ENCODE results near the gene PRR33. TPM values are rescaled to one million over a fixed set of nuclear protein-coding genes. Genes with fewer than 3 reads are reported as not detected.

Gene PRR33
- total RNA-seq, 2 experiments from 2014 or later, result 0.07 TPM; not detected in 1

- H3K4me1 Mint-ChIP-seq (ENCODE audit: low read depth), result no peaks in the 10 kb centered on the region
- DNase-seq, result peak; percentile 82
- no peaks in the 10 kb centered on the region for H3K9me3 Mint-ChIP-seq
- H3K4me3 Mint-ChIP-seq, result no peak overlapping the region
- ChIA-PET CTCF (interaction anchor here (0.6 to 3.4 kb wide), 49 partner anchors 9 to 563 kb away, joined by 3 to 78 read pairs (median 5); partner anchors contain the start of genes H19, LSP1, PRR33 and TNNI2), POLR2A (interaction anchor here (0.7 to 1.0 kb wide), 2 partner anchors 27 to 29 kb away, joined by 3 read pairs; partner anchors contain the start of gene LSP1)
- intact Hi-C loops (cut with micrococcal nuclease), result loop anchor here (1.0 to 5.0 kb wide), 2 partner anchors 35 to 270 kb away; partner anchors contain the start of gene TNNT3
- H3K36me3 Mint-ChIP-seq, result no peaks in the 10 kb centered on the region
- H3K27me3 Mint-ChIP-seq, result no peaks in the 10 kb centered on the region
- H3K27ac Mint-ChIP-seq, result no peak overlapping the region
These were observed 9.1 kb downstream of the PRR33 start for GRCh38 chr11:1882265-1883238.

- no peaks in the 10 kb centered on the region for H3K36me3 Mint-ChIP-seq
- ChIA-PET POLR2A (interaction anchor here (0.7 to 1.0 kb wide), 2 partner anchors 26 to 28 kb away, joined by 3 read pairs; partner anchors contain the start of gene LSP1), CTCF (interaction anchor here (0.5 to 3.4 kb wide), 48 partner anchors 10 to 563 kb away, joined by 3 to 78 read pairs (median 5); partner anchors contain the start of genes H19, LSP1, PRR33 and TNNI2)
- no peaks in the 10 kb centered on the region for H3K9me3 Mint-ChIP-seq
- DNase-seq, result no peak
- H3K4me1 Mint-ChIP-seq (ENCODE audit: low read depth), result no peaks in the 10 kb centered on the region
- H3K4me3 Mint-ChIP-seq, result no peak overlapping the region
- no peaks in the 10 kb centered on the region for H3K27me3 Mint-ChIP-seq
- H3K27ac Mint-ChIP-seq, result no peak overlapping the region
- intact Hi-C loops (cut with micrococcal nuclease), result loop anchor here (1.0 to 5.0 kb wide), 2 partner anchors 36 to 271 kb away; partner anchors contain the start of gene TNNT3
These were observed 10.0 kb downstream of the PRR33 start for GRCh38 chr11:1881442-1882264.

DNA sequence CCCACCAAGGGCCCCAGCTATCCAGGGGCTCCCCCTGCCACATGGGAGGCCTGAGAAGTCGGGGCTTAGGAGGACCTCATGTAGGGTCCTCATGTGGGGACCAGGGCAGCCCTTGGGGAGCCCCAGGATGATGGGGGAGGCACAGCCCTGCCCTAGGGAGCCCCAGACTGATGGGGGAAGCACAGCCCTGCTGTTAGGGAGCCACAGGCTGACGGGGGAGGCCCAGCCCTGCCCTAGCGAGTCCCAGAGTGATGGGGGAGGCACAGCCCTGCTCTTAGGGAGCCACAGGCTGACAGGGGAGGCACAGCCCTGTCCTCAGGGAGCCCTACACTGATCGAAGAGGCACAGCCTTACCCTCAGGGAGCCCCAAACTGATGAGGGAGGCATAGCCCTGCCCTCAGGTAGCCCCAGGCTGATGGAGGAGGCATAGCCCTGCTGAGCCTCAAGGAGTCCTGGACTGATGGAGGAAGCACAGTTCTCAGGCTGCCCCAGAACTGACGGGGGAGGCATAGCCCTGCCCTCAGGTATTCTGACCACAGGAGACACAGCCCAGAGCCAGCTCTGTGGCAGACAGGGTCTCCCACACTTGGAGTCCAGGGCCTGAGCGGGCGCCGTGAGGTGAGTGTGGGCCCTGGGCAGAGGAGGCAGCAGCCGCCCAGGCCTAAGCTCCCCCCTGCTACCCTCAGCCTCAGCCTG is 10.8 kb downstream of the PRR33 start:
- POLR2A ChIA-PET, result no interaction called here
- CTCF ChIA-PET, result interaction anchor here (0.5 to 3.4 kb wide), 3 partner anchors 31 to 272 kb away, joined by 3 to 78 read pairs (median 19); no protein-coding TSS in a partner anchor
- no peaks in the 10 kb centered on the region for H3K9me3 Mint-ChIP-seq
- no peak for DNase-seq
- no peak overlapping the region for H3K4me3 Mint-ChIP-seq
- intact Hi-C loops (cut with micrococcal nuclease), result loop anchor here (5.0 kb wide), 1 partner anchor 36 kb away; the partner anchor contains the start of gene TNNT3
- H3K27ac Mint-ChIP-seq, result no peak overlapping the region
- H3K36me3 Mint-ChIP-seq, result no peaks in the 10 kb centered on the region
- H3K4me1 Mint-ChIP-seq (ENCODE audit: low read depth), result peaks cover 2% of the 10 kb centered on the region
- H3K27me3 Mint-ChIP-seq, result no peaks in the 10 kb centered on the region

- no peaks in the 10 kb centered on the region for H3K9me3 Mint-ChIP-seq
- H3K27ac Mint-ChIP-seq, result no peak overlapping the region
- POLR2A ChIA-PET, result no interaction called here
- no peaks in the 10 kb centered on the region for H3K27me3 Mint-ChIP-seq
- H3K36me3 Mint-ChIP-seq, result no peaks in the 10 kb centered on the region
- DNase-seq, result no peak
- intact Hi-C loops (cut with micrococcal nuclease), result loop anchor here (5.0 kb wide), 1 partner anchor 37 kb away; the partner anchor contains the start of gene TNNT3
- CTCF ChIA-PET, result interaction anchor here (1.7 kb wide), 1 partner anchor 271 kb away, joined by 5 read pairs; no protein-coding TSS in a partner anchor
- H3K4me1 Mint-ChIP-seq (ENCODE audit: low read depth), result peaks cover 5% of the 10 kb centered on the region
- no peak overlapping the region for H3K4me3 Mint-ChIP-seq
These were observed 11.6 kb downstream of the PRR33 start for GRCh38 chr11:1879941-1880720.

GRCh38 chr11:1879342-1879940 is 12.3 kb downstream of the PRR33 start:
- intact Hi-C loops (cut with micrococcal nuclease), result no loop called here
- H3K4me1 Mint-ChIP-seq (ENCODE audit: low read depth), result peaks cover 5% of the 10 kb centered on the region
- H3K4me3 Mint-ChIP-seq, result no peak overlapping the region
- H3K27ac Mint-ChIP-seq, result no peak overlapping the region
- CTCF ChIA-PET, result interaction anchor here (1.0 to 1.7 kb wide), 2 partner anchors 29 to 272 kb away, joined by 3 to 5 read pairs; no protein-coding TSS in a partner anchor
- no peaks in the 10 kb centered on the region for H3K36me3 Mint-ChIP-seq
- no peaks in the 10 kb centered on the region for H3K9me3 Mint-ChIP-seq
- no peak for DNase-seq
- H3K27me3 Mint-ChIP-seq, result no peaks in the 10 kb centered on the region
- POLR2A ChIA-PET, result no interaction called here

GRCh38 chr11:1878137-1879031 is 13.3 kb downstream of the PRR33 start:
- Mint-ChIP-seq H3K4me1 (ENCODE audit: low read depth) (peaks cover 5% of the 10 kb centered on the region), H3K27me3 (no peaks in the 10 kb centered on the region), H3K27ac (no peak overlapping the region), H3K4me3 (no peak overlapping the region), H3K9me3 (no peaks in the 10 kb centered on the region), H3K36me3 (no peaks in the 10 kb centered on the region)
- DNase-seq, result no peak
- ChIA-PET POLR2A (no interaction called here), CTCF (interaction anchor here (0.6 to 1.7 kb wide), 4 partner anchors 10 to 273 kb away, joined by 3 to 5 read pairs (median 3); no protein-coding TSS in a partner anchor)
- intact Hi-C loops (cut with micrococcal nuclease), result no loop called here

GRCh38 chr11:1877211-1878136 is 14.2 kb downstream of the PRR33 start:
- intact Hi-C loops (cut with micrococcal nuclease), result no loop called here
- Mint-ChIP-seq H3K9me3 (no peaks in the 10 kb centered on the region), H3K4me1 (ENCODE audit: low read depth) (peaks cover 7% of the 10 kb centered on the region), H3K4me3 (no peak overlapping the region), H3K36me3 (no peaks in the 10 kb centered on the region), H3K27me3 (no peaks in the 10 kb centered on the region), H3K27ac (no peak overlapping the region)
- DNase-seq, result no peak
- POLR2A ChIA-PET, result no interaction called here
- CTCF ChIA-PET, result interaction anchor here (0.6 to 2.6 kb wide), 7 partner anchors 9 to 274 kb away, joined by 3 to 7 read pairs (median 4); partner anchors contain the start of gene LSP1

DNA sequence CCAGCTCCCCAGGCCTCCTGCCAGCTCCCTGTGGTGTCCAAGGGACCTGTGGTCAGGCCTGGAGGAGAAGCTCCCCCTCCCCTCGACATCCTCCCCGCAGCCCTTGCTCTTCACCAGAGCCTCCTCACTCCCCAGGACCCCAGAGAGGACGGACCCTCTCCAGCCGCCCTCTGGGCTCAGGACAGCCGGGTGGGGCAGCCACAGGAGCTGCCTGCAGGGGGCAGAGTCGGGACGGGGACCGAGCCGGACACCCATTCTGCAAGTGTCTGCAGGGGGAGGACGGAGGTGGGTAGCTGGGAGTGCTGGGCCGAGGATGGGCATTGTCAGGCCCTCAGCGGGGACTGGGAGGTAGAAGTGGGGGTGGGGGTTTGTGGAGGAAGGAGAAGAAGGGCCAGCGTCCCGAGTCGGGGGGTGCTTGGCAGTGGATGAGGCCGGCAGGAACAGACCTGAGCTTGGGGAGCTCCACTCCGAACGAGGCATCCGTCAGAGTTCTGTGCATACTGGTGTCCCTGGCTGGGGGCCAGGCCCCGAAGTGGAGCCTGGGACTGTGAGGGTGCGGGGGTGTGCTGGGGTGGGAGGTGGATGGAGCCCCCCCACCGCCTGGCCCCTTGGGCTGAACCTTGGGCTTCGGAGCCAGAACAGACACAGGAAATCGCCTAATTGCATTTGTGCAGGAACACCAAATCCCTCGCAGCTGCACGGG is 15.2 kb downstream of the PRR33 start:
- intact Hi-C loops (cut with micrococcal nuclease), result no loop called here
- Mint-ChIP-seq H3K9me3 (no peaks in the 10 kb centered on the region), H3K4me3 (no peak overlapping the region), H3K36me3 (no peaks in the 10 kb centered on the region), H3K4me1 (ENCODE audit: low read depth) (peaks cover 13% of the 10 kb centered on the region), H3K27me3 (no peaks in the 10 kb centered on the region), H3K27ac (no peak overlapping the region)
- CTCF ChIA-PET, result interaction anchor here (0.6 to 2.6 kb wide), 10 partner anchors 12 to 275 kb away, joined by 3 to 7 read pairs (median 4); partner anchors contain the start of gene LSP1
- no peak for DNase-seq
- POLR2A ChIA-PET, result interaction anchor here (1.0 kb wide), 1 partner anchor 22 kb away, joined by 3 read pairs; no protein-coding TSS in a partner anchor
